ENCODE measurements around the gene NASP. TPM values are rescaled to one million over a fixed set of nuclear protein-coding genes. Genes with fewer than 3 reads are reported as not detected.

Gene NASP
- total and polyA plus RNA-seq, 2 of the 13 experiments (the other 11 are each of a cell fraction or from before 2014, with no cell fraction given) = 132 to 256 TPM

- peaks cover 24 to 67% of the 10 kb centered on the region in 2 experiments for H3K36me3 ChIP-seq (replicated peaks in 1 of 2; ENCODE audit: control insufficient read depth in 1 of 2, insufficient read depth in 2 of 2, low read length in 2 of 2)
- peaks cover 43% of the 10 kb centered on the region for H3K79me2 ChIP-seq (ENCODE audit: insufficient read depth, low read length)
- peaks cover 46% of the 10 kb centered on the region for H3K4me1 ChIP-seq (ENCODE audit: insufficient read depth, low read length)
- TF ChIP-seq ZNF746 (CRISPR knock-in tag; IDR thresholded peaks at IDR 0.05) (no peak), ATF7-NPFF (CRISPR knock-in tag; IDR thresholded peaks at IDR 0.05; ENCODE audit: low read depth) (no peak), ZMYM3 (CRISPR knock-in tag; IDR thresholded peaks at IDR 0.05) (peak; percentile 60; the same call in 1 of the 2 replicates), ZNF770 (CRISPR knock-in tag; IDR thresholded peaks at IDR 0.05) (peak; percentile 91), CREB1 (IDR thresholded peaks at IDR 0.05) (no peak), CREB1 (CRISPR knock-in tag; IDR thresholded peaks at IDR 0.05) (0 out of 2 replicates have a peak, but pooled peaks have one; percentile 14)
- H3K4me2 ChIP-seq (ENCODE audit: low read depth, low read length) = no peak overlapping the region
- ATAC-seq (no peak), DNase-seq (ENCODE audit: low spot score) (no peak), FAIRE-seq (no peak)
- no peak overlapping the region for H3K9ac ChIP-seq (ENCODE audit: insufficient read depth, low read depth, low read length)
- H3K4me3 ChIP-seq (replicated peaks in 1 of 3; ENCODE audit: insufficient read depth in 1 of 3, low read depth in 2 of 3, low read length in 3 of 3) = no peak overlapping the region
- in situ Hi-C loops (cut with HindIII; ENCODE audit: extremely low pct_ligation_motif_present, low pct_unique_long_range_greater_than_20kb) (no loop called here), intact Hi-C loops (cut with micrococcal nuclease; ENCODE audit: unreplicated experiment) (no loop called here)
- H3K9me3 ChIP-seq (ENCODE audit: low read length) = no peaks in the 10 kb centered on the region
- peaks cover 8% of the 10 kb centered on the region; the same call in 1 of the 2 replicates for H4K20me1 ChIP-seq (ENCODE audit: insufficient read depth, low read length)
- CTCF ChIA-PET (ENCODE audit: low intra/inter-chr PET ratio, low total read pairs) = no interaction called here
- H3K27ac ChIP-seq (ENCODE audit: extremely low read length, insufficient read depth, low read length) = peak overlapping the region; percentile 6
- H3K27me3 ChIP-seq (ENCODE audit: control insufficient read depth in 1 of 2, insufficient read depth in 2 of 2, low read length in 2 of 2) = no peaks in the 10 kb centered on the region
- WGBS (ENCODE audit: low lambda C conversion rate) = 97% methylated on average over 3 of the region's 3 CpGs
- BruUV-seq (replicated peaks) = no TSS peak
- POLR2A ChIA-PET = interaction anchor here (1.2 to 5.0 kb wide), 2 partner anchors 17 to 30 kb away, joined by 4 to 29 read pairs; partner anchors contain the start of gene GPBP1L1
- no peak overlapping the region for H2AFZ ChIP-seq (ENCODE audit: low read length)
Observed at GRCh38 chr1:45656573-45657226, 72.9 kb downstream of the NASP start.

Measured in HepG2 (cell line).